SJCRH30 (cell line): ENCODE data around the gene MLLT3. TPM values are rescaled to one million over a fixed set of nuclear protein-coding genes. Genes with fewer than 3 reads are reported as not detected.

Source experiments
- DNase-seq, 2 experiments: peaks; one replicate each; pipeline ENCODE4 v3.0.0-alpha.2; 2015 to 2020
- H3K27ac ChIP-seq: fragments of 250-450 bp; sonication (Bioruptor Pico); 2 replicates; pipeline ENCODE4 v1.5.1; 2020; ENCODE audit warnings: mild to moderate bottlenecking, moderate library complexity
- H3K27me3 ChIP-seq: fragments of 250-450 bp; sonication (Bioruptor Pico); 2 replicates; pipeline ENCODE4 v1.5.1; 2020; ENCODE audit warnings: mild to moderate bottlenecking, moderate library complexity
- H3K36me3 ChIP-seq: fragments of 250-450 bp; sonication (Bioruptor Pico); 2 replicates; pipeline ENCODE4 v1.5.1; 2020; ENCODE audit warnings: mild to moderate bottlenecking, moderate library complexity
- H3K4me1 ChIP-seq: fragments of 250-450 bp; sonication (Bioruptor Pico); 2 replicates; pipeline ENCODE4 v1.5.1; 2020; ENCODE audit warnings: mild to moderate bottlenecking, moderate library complexity
- H3K4me3 ChIP-seq: fragments of 250-450 bp; sonication (Bioruptor Pico); 2 replicates; pipeline ENCODE4 v1.5.1; 2020; ENCODE audit warnings: mild to moderate bottlenecking, moderate library complexity
- H3K9me3 ChIP-seq: fragments of 250-450 bp; sonication (Bioruptor Pico); replicated peaks from 2 replicates; pipeline ENCODE4 v1.5.1; 2020; ENCODE audit warnings: mild to moderate bottlenecking, moderate library complexity
- total RNA-seq: library from RNA; depleted of rRNA; stranded (reverse); fragments of >200 nt; shearing (Covaris generic); gene quantifications from 2 replicates; pipeline ENCODE4 v1.2.3, GENCODE V29; 2014

MLLT3 gene
- total RNA-seq, 1 experiment from 2014 or later, result 30.9 TPM

- no peaks in the 10 kb centered on the region for H3K36me3 ChIP-seq
- H3K9me3 ChIP-seq, result no peaks in the 10 kb centered on the region
- H3K4me3 ChIP-seq, result no peak overlapping the region
- DNase-seq, result no peak
- no peaks in the 10 kb centered on the region for H3K4me1 ChIP-seq
- H3K27me3 ChIP-seq, result no peaks in the 10 kb centered on the region
- no peak overlapping the region for H3K27ac ChIP-seq
Observed at GRCh38 chr9:20619487-20620200, 2.7 kb downstream of the MLLT3 start.

GRCh38 chr9:20618361-20618802 lies 3.9 kb downstream of the MLLT3 start:
- no peaks in the 10 kb centered on the region for H3K4me1 ChIP-seq
- H3K27me3 ChIP-seq, result no peaks in the 10 kb centered on the region
- DNase-seq, result no peak
- H3K4me3 ChIP-seq, result no peak overlapping the region
- no peaks in the 10 kb centered on the region for H3K9me3 ChIP-seq
- no peaks in the 10 kb centered on the region for H3K36me3 ChIP-seq
- H3K27ac ChIP-seq, result no peak overlapping the region

- Histone ChIP-seq H3K4me3 (no peak overlapping the region), H3K36me3 (no peaks in the 10 kb centered on the region), H3K9me3 (no peaks in the 10 kb centered on the region), H3K4me1 (no peaks in the 10 kb centered on the region), H3K27ac (no peak overlapping the region), H3K27me3 (no peaks in the 10 kb centered on the region)
- DNase-seq, result no peak
Observed at GRCh38 chr9:20616808-20617207, 5.5 kb downstream of the MLLT3 start.

- H3K4me1 ChIP-seq, result no peaks in the 10 kb centered on the region
- no peaks in the 10 kb centered on the region; the same call in 1 of the 2 replicates for H3K36me3 ChIP-seq
- H3K27me3 ChIP-seq, result no peaks in the 10 kb centered on the region
- no peak for DNase-seq
- H3K9me3 ChIP-seq, result no peaks in the 10 kb centered on the region
- no peak overlapping the region for H3K27ac ChIP-seq
- no peak overlapping the region for H3K4me3 ChIP-seq
Observed at GRCh38 chr9:20614602-20615216, 7.6 kb downstream of the MLLT3 start.

DNA sequence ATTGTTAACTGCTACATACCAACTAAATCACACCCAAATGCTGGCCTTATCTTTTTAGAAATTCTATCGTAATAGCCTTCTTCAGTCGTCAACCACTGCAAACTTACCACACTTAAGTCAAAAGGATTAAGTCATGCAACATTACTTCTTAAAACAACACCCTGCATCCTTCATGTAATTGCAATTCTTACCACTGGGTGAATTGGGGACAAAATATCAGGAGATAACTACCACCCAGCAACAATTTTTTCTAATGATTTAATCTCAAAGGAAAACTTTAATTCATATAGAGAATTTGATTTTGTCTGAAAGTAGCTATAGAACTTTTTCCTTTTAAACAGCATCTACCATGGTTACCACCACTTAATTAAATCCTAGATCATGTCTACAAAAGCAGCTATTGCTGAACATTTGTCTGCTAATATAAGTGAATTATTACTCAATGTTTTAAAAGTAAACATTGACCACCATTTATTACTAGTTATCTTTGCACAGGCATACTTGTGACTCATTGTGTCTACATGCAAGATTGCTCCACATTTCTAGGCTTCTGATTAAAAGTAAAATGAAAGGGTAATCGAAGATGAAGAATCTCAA lies 10.5 kb downstream of the MLLT3 start:
- Histone ChIP-seq H3K27ac (no peak overlapping the region), H3K9me3 (no peaks in the 10 kb centered on the region), H3K4me1 (no peaks in the 10 kb centered on the region), H3K4me3 (no peak overlapping the region), H3K36me3 (no peaks in the 10 kb centered on the region; the same call in 1 of the 2 replicates), H3K27me3 (no peaks in the 10 kb centered on the region)
- DNase-seq, result no peak

DNA sequence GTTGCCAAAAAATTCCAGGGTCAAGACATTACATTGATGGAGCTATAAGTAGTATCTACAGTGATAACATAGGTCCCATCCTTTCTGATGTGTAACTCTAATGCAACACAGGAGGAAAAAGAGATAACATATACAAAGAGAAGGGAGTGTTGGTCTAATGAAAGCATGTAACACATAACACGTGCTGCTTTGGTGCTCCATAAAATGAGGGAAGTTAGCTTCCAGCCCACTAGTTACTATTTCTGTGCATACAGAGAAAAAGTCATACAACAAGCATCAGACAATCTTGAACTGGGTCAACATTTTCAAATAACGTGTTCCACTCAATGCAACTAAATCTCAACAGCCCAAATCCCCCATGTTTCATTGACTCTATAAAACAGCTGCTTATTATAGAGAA lies 11.7 kb downstream of the MLLT3 start:
- Histone ChIP-seq H3K9me3 (no peaks in the 10 kb centered on the region), H3K27me3 (no peaks in the 10 kb centered on the region), H3K27ac (no peak overlapping the region), H3K4me3 (no peak overlapping the region), H3K36me3 (no peaks in the 10 kb centered on the region; the same call in 1 of the 2 replicates), H3K4me1 (no peaks in the 10 kb centered on the region)
- DNase-seq, result no peak

DNA sequence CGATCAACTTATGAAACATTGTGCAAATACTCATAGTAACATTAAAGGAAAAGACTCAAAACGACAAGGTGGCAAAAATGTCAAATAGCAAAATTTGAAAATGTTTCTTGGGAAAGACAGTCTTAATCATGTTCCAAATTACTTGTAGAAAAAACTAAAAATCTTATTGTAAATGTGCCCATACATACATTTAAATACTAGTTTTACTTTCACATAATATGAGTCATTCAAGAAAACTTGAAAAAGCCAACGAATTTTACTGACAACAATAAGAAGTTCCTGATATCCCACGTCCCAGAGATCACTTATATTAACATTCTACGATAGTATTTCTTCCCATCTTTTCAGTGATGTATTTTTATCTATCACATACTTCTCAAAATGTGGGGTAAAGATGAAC lies 13.7 kb downstream of the MLLT3 start:
- H3K4me1 ChIP-seq, result 0 out of 2 replicates have a peak, but pooled peaks cover 8% of the 10 kb centered on the region
- H3K9me3 ChIP-seq, result no peaks in the 10 kb centered on the region
- no peaks in the 10 kb centered on the region for H3K27me3 ChIP-seq
- no peak for DNase-seq
- no peaks in the 10 kb centered on the region; the same call in 1 of the 2 replicates for H3K36me3 ChIP-seq
- H3K4me3 ChIP-seq, result no peak overlapping the region
- no peak overlapping the region for H3K27ac ChIP-seq

- Histone ChIP-seq H3K9me3 (no peaks in the 10 kb centered on the region), H3K27me3 (no peaks in the 10 kb centered on the region), H3K4me3 (no peak overlapping the region), H3K36me3 (no peaks in the 10 kb centered on the region; the same call in 1 of the 2 replicates), H3K4me1 (0 out of 2 replicates have a peak, but pooled peaks cover 8% of the 10 kb centered on the region), H3K27ac (no peak overlapping the region)
- peak in 1 of 2 experiments; percentile 13 for DNase-seq
Observed at GRCh38 chr9:20606652-20607051, 15.6 kb downstream of the MLLT3 start.

DNA sequence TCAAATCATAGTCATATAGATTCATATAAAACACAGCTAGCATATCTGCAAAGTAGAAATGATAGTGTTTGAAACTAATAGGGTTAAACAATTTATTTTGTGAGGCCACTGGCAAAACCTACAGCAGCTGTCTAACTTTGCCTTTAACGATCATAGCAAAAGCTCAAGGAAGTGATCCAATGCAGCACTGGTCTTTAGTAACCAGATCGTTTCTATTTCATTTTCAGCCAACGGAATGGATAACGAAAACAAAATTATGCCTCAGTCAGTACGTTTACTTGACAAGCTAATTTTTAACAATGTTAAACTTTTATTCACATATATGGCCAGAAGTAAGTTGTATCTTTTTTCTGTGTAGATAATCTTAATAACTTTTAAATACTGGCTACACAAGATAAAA lies 17.7 kb downstream of the MLLT3 start:
- Histone ChIP-seq H3K9me3 (no peaks in the 10 kb centered on the region), H3K4me3 (no peak overlapping the region), H3K27me3 (no peaks in the 10 kb centered on the region), H3K27ac (no peak overlapping the region), H3K36me3 (no peaks in the 10 kb centered on the region), H3K4me1 (0 out of 2 replicates have a peak, but pooled peaks cover 8% of the 10 kb centered on the region)
- peak in 1 of 2 experiments; percentile 13 for DNase-seq

DNA sequence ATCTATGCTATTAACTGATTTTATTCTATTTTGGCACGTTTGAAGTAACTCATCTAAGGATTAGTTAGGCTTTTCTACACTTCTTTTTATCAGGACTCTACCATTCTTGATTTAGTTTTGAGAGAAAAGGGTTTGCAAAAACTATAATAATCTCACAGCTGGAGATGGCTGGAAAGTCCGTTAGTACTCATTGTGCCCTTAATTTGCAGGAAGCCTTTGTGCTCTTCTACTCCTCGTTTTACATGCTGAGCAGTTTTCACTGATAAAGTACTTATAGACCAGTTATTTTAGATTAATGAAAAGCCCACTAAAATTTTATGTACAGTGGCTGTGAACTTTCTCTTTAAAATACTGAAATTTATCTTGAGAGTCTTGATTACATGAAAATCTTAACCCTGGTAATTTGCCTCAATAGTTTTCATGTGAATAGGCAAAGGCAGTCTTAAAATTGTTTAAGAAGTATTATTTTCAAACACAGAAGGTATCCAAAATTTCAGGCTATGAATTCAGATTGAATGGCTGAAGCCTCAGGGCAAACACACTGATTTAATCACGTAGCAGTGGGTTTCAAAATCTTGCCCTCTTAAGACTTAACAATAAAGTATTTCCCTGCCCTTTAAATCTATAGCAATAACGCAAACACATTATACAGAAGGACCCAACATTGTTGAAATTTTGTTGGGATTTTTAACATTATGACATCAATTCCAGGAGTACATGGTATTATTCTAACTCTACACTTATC lies 18.6 kb downstream of the MLLT3 start:
- Histone ChIP-seq H3K27ac (no peak overlapping the region), H3K9me3 (no peaks in the 10 kb centered on the region), H3K27me3 (no peaks in the 10 kb centered on the region), H3K4me1 (0 out of 2 replicates have a peak, but pooled peaks cover 8% of the 10 kb centered on the region), H3K36me3 (no peaks in the 10 kb centered on the region), H3K4me3 (no peak overlapping the region)
- DNase-seq, result no peak

DNA sequence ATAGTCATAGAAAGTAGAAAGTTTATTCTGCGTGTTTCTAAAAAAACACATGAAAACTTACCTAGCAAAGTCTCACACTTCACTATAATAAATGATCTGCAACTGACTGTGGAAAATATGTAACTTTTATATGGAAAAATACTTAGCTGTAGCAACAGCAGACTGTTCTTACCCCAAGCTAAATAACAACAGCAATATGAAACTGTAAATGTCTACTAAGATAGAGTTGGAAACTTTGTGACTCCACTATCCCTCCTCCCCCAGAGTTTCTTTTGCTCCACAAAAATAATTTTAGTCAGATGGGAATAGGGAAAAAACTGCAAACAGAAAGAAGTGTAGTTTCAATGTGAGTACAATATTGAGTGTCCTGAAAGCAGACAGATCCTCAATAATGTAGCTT lies 21.0 kb downstream of the MLLT3 start:
- Histone ChIP-seq H3K27me3 (no peaks in the 10 kb centered on the region), H3K36me3 (no peaks in the 10 kb centered on the region), H3K4me3 (no peak overlapping the region), H3K9me3 (no peaks in the 10 kb centered on the region), H3K4me1 (0 out of 2 replicates have a peak, but pooled peaks cover 8% of the 10 kb centered on the region), H3K27ac (no peak overlapping the region)
- DNase-seq, result no peak

DNA sequence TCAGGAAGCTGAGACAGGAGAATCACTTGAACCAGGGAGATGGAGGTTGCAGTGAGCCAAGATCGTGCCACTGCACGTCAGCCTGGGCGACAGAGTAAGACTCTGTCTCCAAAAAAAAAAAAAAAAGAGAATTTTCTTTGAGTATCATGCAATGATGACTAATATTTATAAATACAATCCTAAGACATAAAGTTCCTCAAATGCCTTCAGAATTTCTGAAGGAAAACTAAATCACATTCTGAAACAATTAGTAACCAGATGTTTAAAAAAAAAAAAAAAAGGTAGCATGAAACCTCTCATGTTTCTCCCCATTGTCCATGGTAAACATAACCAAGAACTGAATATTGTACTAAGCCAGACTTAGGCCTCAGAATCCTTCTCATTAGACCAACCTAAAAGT lies 23.1 kb downstream of the MLLT3 start:
- no peak overlapping the region for H3K4me3 ChIP-seq
- H3K27me3 ChIP-seq, result no peaks in the 10 kb centered on the region
- no peak for DNase-seq
- H3K9me3 ChIP-seq, result no peaks in the 10 kb centered on the region
- H3K36me3 ChIP-seq, result no peaks in the 10 kb centered on the region
- H3K27ac ChIP-seq, result no peak overlapping the region
- no peaks in the 10 kb centered on the region for H3K4me1 ChIP-seq

DNA sequence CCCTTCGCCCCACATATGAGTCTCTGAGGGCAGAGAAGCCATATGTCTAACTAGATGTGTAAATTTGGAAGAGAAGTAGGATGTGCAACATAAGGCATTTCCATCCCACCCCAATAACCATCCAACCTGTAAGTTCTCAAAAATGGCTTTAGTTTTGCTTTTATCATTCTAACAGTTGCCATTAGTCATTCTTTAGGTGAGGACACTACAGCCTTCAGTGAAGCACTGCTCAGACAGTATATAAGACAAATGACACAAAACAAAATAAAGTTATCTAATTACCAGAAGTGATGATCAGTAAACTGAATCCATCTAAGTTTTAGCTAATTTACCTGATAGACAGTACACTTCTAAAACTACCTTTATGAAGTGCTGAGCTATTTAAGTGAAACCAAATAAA lies 23.9 kb downstream of the MLLT3 start:
- Histone ChIP-seq H3K36me3 (no peaks in the 10 kb centered on the region), H3K4me3 (no peak overlapping the region), H3K4me1 (no peaks in the 10 kb centered on the region), H3K27ac (no peak overlapping the region), H3K9me3 (no peaks in the 10 kb centered on the region), H3K27me3 (no peaks in the 10 kb centered on the region)
- DNase-seq, result no peak

DNA sequence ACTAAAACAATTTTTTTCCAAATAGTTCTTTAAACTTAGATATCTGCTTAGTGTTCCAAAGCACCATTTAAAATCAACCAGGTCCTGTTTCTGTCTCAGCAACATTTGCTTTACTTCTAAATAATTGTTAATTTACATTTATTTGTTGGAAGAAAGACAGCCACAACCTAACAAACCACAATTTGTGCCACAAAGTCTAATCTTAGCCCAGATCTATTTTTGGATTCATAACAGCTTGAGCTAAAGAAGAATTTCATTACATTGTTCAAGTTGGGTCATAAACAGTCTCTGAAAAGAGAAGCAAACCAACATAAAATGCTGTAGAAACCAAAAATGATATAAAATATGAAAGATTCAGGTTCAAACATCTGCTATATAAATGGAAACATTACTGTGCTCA lies 24.4 kb downstream of the MLLT3 start:
- no peak for DNase-seq
- H3K36me3 ChIP-seq, result no peaks in the 10 kb centered on the region

DNA sequence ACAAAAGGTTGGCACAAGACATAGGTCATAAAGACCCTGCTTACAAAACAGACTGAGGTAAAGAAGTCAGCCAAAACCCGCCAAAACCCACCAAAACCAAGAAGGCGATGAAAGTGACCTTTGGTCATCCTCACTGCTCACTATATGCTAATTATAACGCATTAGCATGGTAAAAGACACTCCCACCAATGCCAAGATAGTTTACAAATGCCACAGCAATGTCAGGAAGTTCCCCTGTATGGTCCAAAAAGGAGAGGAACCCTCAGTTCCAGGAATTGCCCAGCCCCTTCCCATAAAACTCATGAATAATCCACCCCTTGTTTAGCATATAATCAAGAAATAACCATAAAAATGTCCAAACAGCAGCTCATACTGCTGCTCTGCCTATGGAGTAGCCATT lies 27.7 kb downstream of the MLLT3 start:
- no peaks in the 10 kb centered on the region for H3K9me3 ChIP-seq
- H3K27me3 ChIP-seq, result no peaks in the 10 kb centered on the region
- H3K27ac ChIP-seq, result no peak overlapping the region
- no peak for DNase-seq
- no peaks in the 10 kb centered on the region for H3K4me1 ChIP-seq
- no peaks in the 10 kb centered on the region for H3K36me3 ChIP-seq
- H3K4me3 ChIP-seq, result no peak overlapping the region

More for the DNA sequence above, 24.4 kb downstream of the MLLT3 start:
- H3K9me3 ChIP-seq, result no peaks in the 10 kb centered on the region
- no peak overlapping the region for H3K4me3 ChIP-seq
- H3K4me1 ChIP-seq, result no peaks in the 10 kb centered on the region
- no peaks in the 10 kb centered on the region for H3K27me3 ChIP-seq
- H3K27ac ChIP-seq, result no peak overlapping the region
